ENCODE measurements around the gene RAB39A.
"Not testable (repeated sequence)": the region's sequence is repeated elsewhere in the genome, so short reads cannot be mapped to it uniquely, and the experiment has no call there.

RAB39A gene

GRCh38 chr11:107928046-107928766 is at the start of gene RAB39A:
Gene RAB39A, plus strand, starts transcription at chr11:107928448. Its CDS starts 121 bp downstream, at chr11:107928569.
- DNase-seq = peak in 1 of 2 donors; percentile 91

DNA sequence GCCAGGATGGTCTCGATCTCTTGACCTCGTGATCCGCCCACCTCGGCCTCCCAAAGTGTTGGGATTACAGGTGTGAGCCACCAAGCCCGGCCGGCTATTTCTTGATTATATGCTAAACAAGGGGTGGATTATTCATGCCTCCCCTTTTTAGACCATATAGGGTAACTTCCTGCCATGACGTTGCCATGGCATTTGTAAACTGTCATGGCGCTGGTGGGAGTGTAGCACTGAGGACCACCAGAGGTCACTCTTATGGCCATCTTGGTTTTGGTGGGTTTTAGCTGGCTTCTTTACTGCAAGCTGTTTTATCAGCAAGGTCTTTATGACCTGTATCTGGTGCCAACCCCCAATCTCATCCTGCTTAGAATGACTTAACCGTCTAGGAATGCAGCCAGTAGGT is 46.8 kb upstream of the RAB39A start:
- not testable (repeated sequence) for DNase-seq

DNA sequence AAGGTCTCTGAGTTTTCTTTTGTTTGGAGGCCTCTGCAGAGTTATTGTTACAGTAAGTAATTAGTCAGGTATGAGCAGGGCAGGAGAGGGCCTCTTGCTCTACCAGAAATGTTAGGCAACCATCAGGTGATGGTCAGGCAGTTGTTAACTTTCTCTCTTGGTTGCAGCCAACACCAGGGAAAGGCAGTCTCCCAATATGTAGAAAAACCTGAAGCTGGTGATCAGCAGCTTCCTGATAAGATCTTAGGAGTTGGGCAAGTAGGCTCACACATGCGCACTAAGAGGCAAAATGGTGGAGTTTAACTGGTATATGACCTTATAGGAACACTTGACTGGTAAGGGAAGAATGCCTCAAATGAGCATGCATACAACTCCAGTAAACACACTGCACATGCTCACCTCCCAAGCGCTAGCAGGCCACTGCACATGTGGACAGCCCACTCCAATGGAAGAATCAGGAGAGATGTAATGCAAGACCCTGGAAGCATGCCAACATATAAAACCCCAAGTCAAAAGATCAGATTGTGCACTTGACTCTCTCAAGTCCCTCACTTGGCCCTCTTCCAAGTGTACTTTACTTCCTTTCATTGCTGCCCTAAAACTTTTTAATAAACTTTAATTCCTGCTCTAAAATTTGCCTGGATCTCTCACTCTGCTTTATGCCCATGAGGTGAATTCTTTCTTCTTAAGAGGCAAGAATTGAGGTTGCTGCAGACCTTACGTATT is 46.0 kb upstream of the RAB39A start:
- no peak for DNase-seq

DNA sequence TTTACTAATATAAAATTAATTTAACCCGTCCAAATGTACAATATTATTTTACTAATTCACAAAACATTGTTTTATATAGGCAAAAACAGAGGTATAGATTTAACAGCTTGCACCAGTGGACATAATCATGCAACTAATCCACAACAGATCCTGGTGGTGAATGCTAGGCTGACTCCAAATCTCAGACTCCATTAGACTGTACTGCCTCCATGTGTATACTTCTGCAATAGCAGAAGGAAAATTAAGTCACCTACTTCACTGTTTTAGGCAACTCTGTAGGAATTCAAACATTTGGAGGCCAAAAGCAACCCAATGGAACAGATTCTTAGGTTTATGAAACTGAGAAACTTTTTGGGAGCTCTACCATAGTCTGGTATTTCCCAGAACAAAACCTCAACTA is 30.0 kb upstream of the RAB39A start:
- DNase-seq = peak in 1 of 2 donors; percentile 37

DNA sequence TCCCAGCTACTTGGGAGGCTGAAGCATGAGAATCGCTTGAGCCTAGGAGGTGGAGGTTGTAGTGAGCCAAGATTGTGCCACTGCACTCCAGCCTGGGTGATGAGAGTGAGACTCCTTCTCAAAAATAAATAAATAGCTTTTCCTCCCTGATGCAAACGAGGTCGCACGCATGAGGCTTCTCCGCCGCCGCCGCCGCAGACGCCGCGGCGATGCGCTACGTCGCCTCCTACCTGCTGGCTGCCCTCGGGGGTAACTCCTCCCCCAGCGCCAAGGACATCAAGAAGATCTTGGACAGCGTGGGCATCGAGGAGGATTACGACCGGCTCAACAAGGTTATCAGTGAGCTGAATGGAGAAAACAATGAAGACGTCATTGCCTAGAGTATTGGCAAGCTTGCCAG is 20.0 kb upstream of the RAB39A start:
- DNase-seq = no peak

DNA sequence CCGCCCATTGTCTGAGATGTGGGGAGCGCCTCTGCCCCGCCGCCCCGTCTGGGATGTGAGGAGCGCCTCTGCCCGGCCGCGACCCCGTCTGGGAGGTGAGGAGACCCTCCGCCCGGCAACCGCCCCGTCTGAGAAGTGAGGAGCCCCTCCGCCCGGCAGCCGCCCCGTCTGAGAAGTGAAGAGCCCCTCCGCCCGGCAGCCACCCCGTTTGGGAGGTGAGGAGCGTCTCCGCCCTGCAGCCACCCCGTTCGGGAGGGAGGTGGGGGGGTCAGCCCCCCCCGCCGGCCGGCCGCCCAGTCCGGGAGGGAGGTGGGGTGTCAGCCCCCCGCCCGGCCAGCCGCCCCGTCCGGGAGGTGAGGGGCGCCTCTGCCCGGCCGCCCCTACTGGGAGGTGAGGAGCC is 15.8 kb upstream of the RAB39A start:
- DNase-seq = not testable (repeated sequence)

DNA sequence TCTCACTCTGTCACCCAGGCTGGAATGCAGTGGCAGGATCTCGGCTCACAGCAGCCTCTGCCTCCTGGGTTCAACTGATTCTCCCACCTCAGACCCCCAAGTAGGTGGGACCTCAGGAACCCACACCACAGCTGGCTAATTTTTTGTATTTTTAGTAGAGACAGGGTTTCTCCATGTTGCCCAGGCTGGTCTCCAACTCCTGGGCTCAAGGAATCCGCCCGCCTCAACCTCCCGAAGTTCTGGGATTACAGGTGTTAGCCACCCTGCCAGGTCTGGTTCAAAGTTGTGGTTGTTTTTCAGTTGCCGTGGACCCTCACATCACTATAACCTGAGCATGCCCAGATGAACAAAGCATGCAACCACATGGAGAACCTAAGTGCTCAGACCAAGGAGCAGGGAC is 13.0 kb upstream of the RAB39A start:
- no peak for DNase-seq

DNA sequence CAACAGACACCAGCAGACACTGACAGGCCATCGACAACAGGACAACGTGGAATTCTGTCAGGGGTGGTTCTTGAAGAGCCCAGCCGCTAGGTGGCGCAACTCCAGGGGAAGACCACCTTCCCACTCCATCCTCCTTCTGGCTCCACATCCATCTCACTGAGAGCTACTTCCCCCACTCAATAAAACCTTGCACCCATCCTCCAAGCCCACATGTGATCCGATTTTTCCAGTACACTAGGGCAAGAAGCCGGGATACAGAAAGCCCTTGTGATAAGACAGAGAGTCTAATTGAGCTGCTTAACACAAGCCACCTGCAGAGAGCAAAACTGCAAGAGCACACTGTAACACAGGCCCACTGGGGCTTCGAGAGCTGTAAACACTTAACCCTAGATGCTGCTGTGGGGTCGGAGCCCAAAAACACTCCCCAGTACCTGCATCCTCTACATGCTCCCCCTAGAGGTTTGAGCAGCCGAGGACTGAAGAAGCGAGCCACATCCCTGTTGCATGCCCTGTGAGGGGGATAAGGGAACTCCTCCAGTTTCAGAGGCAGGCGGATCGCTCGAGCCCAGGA is 11.5 kb upstream of the RAB39A start:
- DNase-seq = no peak

DNA sequence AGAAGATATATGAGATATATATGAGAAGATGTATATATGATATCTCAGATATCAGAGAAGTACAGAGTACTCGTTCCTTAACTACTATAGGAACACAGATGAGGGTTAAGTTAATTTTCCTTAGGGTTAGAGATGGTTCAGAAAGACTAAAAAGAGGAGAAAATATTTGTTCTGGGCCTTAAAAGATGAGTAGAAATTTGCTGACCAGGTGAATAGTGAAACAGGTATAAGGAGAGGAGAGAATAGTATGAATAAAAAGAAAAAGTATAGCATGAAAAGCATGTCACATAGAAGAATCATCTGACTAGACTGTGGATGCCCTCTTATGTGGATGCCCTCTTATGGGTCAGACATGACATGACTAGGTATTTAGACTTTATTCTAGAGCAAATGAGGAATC is 6.3 kb upstream of the RAB39A start:
- no peak for DNase-seq

DNA sequence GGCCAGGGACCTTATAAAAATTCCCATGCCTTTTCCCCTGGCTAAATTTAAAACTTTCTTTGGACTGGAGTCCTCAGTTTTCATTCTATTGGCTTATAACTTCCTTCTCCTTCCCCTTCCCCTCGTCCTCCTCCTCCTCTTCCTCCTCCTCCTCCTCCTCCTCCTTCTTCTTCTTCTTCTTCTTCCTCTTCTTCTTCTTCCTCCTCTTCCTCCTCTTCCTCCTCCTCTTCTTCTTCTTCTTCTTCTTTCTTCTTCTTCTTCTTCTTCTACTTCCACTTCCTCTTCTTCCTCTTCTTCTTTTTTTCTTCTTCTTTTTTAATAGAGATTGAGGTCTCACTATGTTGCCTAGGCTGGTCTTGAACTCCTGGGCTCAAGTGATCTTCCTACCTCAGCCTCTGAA is 4.7 kb upstream of the RAB39A start:
- not testable (repeated sequence) for DNase-seq

DNA sequence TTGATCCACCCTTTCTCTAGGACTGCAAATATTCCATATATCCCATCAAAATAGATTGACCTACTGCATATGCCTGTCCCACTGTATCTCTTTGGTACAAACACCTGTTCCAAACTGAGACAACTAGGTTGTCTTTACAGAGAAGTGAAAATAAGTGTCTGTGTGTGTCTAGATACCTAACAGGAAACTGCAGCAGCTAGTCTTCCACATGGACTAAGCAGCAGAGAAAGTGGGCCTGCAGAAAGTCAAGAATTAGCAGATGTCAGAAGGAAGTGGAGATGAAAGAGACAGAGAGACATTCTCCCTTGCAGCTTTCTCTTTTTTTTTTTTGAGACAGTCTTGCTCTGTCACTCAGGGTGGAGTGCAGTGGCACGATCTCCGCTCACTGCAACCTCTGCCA is 3.9 kb upstream of the RAB39A start:
- DNase-seq = no peak

GRCh38 chr11:107927559-107927958 is 689 bp upstream of the RAB39A start:
- no peak for DNase-seq

DNA sequence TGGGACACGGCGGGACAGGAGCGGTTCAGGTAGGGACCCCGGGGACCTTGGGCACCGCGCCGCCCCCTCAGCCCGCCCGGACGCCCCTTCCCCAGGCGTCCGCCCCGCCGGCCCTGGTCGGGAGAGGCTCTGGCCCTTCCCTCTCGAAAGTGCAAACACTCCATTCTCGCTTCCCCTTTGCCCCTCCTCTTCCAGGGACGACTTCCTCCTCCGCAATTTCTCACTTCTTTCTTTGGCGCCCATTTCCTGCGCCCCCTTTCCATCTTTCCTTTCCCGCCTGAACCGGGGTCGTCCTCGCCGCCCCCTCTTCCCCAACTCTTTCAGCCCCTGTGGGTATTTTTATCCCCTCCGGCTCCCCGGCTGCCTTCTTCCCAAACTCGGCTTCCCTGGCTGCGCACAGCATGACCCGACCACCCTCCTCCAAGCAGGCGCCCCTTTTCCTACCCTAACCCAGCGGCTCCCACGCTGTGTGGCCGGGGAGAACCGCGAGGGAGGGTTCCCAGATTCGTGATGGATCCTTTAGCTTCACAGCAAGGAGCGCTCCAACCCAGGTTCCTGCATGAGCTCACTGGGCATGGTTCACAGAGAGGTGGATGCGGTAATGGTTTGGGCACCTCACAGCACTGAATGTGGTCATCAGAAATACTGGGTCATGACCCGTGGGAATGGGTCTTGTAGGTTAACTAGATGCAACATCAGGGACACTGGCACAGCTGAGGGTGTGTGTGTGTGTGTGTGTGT is 689 bp downstream of the RAB39A start:
- no peak for DNase-seq

DNA sequence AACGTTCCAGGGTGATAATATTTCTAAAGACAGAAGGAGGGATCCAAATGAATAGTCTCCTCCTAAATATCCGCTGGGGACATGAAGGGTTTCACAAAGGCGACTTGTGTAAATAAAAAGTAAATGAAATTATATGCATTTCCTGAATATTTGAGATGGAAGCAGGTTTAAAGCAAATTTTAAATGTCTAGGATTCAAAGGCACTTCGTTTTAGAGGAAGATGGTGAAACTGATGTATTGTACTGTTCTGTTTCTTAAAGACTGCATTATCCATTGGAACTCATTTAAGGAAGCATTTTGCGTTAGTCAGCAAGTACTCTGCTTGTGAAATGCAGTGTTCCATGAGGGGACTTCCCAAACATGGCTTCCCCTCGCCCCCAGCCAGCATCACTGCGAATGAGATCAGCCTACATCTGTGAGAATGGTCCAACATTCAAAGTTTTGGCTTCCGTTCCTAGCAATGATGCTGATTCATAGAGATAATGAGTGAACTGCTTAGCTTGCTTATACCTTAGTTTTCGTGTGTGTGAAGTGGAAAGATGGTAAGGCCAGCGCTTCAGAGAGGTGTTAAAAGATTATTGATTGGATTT is 1.5 kb downstream of the RAB39A start:
- no peak for DNase-seq

- DNase-seq = no peak
Measured at GRCh38 chr11:107931206-107931605, 3.0 kb downstream of the RAB39A start.

DNA sequence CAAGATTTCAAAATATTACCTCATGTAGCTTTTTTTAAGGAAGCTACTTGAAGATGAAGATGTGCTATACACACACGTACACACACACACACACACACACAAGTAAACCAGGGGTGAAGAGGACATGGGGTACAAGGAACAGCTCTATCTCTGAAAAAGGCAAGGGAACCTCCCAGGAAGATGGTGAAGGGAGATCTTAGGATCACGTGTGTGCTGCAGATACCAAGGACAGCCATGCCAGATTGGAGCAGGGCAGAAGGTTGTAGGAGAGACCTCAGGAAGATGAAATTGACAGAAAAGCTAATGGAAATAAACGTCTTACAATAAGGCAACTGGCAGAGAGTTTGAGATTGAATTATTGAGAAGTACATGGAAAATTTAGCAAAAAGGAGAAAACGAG is 19.7 kb downstream of the RAB39A start:
- DNase-seq = no peak

DNA sequence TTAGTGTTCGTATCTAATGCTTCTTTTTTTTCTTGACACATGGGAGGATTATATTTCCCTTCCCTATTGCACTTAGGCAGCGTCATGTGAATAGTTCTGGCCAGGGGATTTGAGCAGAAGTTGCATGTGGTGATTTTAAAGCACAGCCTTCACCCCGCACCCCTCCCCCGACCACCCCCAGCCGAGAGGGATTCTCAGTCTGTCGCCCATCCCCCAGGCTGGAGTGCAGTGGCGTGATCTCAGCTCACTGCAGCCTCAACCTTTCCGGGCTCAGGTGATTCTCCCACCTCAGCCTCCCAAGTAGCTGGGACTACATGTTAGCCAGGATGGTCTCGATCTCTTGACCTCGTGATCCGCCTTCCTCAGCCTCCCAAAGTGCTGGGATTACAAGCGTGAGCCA is 20.1 kb downstream of the RAB39A start:
- not testable (repeated sequence) for DNase-seq

DNA sequence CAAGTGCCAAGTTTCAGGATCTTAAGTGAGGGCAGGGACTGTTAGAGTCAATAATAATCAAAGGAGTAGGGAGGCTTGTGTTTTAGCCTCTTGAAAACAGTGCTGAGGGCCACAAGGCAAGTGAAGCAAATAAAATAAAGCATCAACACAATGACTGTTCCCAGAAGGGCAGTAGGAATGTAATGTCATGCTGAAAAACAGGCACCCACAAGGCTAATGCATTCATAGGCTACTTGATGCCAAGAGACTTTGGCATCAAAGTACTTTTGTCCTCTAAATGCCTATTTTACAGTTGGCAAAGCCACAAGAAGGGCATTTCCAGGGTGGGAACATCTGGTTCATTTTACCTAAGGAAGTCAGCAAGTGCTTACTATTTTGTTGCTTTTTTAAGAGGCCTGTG is 22.9 kb downstream of the RAB39A start:
- no peak for DNase-seq

- no peak for DNase-seq
Measured at GRCh38 chr11:107953446-107953845, 25.2 kb downstream of the RAB39A start.

- DNase-seq = no peak
Measured at GRCh38 chr11:107956543-107956942, 28.3 kb downstream of the RAB39A start.

DNA sequence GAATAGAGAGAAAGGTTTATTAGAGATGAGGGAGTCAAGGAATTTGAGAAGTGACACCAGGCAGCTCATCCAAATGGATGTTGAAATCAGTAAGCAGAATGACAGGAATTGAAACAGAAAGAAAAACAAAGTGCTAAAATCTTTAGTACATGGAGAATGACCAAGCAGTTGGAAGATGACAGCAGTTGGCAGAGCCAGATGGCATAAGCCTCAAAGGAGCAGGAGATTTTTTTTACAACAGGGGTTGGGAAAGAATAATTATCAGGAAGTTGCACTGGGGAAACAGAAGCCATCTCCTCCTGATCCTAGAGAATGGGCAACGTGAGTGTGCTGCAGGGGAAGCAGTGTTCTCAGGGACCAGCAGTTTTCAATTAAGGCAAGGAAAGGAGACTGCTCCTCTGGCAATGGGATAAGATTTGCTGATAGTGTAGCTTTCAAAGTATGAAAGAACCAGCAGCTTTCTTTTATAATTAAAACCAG is 28.9 kb downstream of the RAB39A start:
- DNase-seq = no peak

DNA sequence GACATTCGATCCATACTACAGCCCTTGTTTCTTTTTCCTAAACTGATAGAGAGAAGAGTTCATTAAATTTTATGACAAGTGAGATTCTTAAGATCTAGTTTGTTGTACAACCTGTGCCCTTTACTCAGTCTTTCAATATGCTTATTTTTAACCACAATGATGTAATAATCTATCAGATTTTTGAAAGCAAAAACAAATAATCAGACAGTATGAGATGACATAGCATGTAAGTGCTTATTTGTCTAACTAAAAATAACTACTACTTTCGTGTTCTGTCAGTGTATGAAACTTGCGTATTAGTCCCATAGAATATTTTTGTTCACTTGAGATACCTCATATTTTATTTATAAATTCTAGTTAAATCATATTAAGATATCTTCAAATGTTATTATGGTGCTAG is 33.2 kb downstream of the RAB39A start:
- DNase-seq = no peak

DNA sequence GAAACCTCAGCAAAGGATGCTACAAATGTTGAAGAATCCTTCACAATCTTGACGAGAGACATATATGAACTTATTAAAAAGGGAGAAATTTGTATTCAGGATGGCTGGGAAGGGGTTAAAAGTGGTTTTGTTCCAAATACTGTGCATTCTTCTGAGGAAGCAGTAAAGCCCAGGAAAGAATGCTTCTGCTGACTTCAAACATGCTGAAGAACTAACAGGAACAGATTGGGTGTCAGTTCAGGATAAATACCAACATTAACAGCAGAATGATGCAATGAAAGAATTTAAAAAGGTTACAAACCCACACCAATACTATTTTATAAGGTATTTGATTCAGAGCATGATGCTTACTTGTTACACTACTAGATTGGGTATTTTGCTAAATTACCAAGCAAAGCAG is 33.9 kb downstream of the RAB39A start:
- no peak for DNase-seq
